GM06990 (cell line): Measurements from ENCODE around the gene ACD.

Source experiments
- DNase-seq: peaks from one replicate; pipeline ENCODE4 v3.0.0-alpha.2; 2011; ENCODE audit not compliant: insufficient read length; ENCODE audit errors: extremely low read depth
- H3K27me3 ChIP-seq: replicated peaks from 2 replicates; pipeline ENCODE4 v1.6.0; 2011; ENCODE audit warnings: low read length; ENCODE audit not compliant: control insufficient read depth, insufficient read depth
- H3K36me3 ChIP-seq: 2 replicates; pipeline ENCODE4 v1.5.1; 2011; ENCODE audit warnings: low read length; ENCODE audit not compliant: control insufficient read depth, insufficient read depth
- H3K4me3 ChIP-seq: replicated peaks from 2 replicates; pipeline ENCODE4 v1.5.1; 2011; ENCODE audit warnings: low read depth, mild to moderate bottlenecking, control low read depth, low read length
- TF ChIP-seq, protein P1 (sequence below): IDR thresholded peaks from 2 replicates; pipeline ENCODE4 v1.5.1; 2011; ENCODE audit warnings: low read length, control low read depth, mild to moderate bottlenecking, inconsistent platforms; ENCODE audit not compliant: insufficient read depth, poor library complexity, severe bottlenecking

The ACD gene

DNA sequence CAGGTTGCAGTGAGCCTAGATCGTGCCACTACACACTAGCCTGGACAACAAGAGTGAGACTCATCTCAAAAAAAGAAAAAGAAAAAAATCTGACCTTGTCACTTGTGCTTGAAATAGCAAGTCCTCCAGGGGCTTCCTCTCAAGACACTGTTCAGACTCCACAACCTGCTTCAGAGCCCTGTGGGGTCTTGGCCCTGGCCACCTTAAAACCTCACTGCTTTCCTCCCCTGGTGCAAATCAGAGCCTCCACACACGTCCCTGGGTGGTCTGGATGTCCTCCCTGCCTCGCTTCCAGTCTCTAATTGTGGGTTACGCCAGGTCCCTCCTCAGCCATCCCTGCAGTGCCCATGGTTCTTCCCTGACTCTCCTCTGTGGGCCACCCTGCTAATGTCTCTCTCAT is 4.7 kb downstream of the ACD start:
- Histone ChIP-seq H3K27me3 (no peaks in the 10 kb centered on the region), H3K4me3 (no peak overlapping the region), H3K36me3 (peaks cover 40% of the 10 kb centered on the region)
- no peak for DNase-seq
- TF ChIP-seq, protein P1, sequence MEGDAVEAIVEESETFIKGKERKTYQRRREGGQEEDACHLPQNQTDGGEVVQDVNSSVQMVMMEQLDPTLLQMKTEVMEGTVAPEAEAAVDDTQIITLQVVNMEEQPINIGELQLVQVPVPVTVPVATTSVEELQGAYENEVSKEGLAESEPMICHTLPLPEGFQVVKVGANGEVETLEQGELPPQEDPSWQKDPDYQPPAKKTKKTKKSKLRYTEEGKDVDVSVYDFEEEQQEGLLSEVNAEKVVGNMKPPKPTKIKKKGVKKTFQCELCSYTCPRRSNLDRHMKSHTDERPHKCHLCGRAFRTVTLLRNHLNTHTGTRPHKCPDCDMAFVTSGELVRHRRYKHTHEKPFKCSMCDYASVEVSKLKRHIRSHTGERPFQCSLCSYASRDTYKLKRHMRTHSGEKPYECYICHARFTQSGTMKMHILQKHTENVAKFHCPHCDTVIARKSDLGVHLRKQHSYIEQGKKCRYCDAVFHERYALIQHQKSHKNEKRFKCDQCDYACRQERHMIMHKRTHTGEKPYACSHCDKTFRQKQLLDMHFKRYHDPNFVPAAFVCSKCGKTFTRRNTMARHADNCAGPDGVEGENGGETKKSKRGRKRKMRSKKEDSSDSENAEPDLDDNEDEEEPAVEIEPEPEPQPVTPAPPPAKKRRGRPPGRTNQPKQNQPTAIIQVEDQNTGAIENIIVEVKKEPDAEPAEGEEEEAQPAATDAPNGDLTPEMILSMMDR: no peak

DNA sequence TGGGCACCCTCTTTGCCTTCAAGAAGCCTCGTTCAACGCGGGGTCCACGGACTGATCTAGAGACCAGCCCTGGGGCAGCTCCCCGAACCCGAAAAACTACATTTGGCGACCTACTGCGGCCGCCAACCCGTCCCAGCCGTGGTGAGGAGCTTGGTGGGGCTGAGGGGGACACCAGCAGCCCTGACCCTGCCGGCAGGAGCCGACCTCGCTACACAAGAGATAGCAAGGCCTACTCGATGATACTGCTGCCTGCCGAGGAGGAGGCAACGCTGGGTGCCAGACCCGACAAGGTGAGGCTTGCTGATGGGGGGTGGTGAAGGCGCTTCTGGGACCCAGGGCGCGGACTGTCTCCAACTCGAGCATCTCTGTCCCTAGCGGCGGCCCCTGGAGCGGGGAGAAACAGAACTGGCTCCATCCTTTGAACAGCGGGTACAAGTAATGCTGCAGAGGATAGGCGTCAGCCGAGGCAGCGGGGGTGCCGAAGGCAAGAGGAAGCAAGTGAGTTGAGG is 5.6 kb downstream of the ACD start:
- Histone ChIP-seq H3K27me3 (no peaks in the 10 kb centered on the region), H3K36me3 (peaks cover 47% of the 10 kb centered on the region), H3K4me3 (no peak overlapping the region)
- TF ChIP-seq, protein P1: no peak
- DNase-seq: no peak

DNA sequence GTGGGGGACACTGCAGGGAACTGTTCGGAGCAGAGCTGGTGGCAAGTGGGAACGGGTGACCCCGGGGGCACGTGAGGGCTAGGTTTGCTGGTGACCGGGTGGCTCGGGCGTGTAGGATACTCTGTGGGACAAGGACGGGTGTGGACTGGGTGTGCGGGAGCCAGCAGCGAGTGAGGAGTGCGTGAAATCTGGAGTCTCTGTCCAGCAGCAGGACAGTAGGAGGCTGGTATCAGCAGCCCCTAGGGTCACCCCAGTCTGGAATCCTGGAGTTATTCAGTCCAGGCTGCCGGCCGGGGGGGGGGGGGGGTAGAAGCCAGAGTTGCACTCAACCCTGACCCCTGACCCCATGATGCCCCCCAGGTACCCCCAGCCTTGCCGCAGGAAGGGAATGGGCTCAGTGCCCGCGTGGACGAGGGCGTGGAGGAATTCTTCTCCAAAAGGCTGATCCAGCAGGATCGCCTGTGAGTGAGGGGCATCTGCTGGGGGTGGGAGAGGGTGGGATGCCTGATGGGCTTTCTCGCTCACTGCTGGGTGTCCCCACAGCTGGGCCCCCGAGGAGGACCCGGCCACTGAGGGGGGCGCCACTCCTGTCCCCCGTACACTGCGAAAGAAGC is 6.2 kb downstream of the ACD start:
- peaks cover 51% of the 10 kb centered on the region for H3K36me3 ChIP-seq
- TF ChIP-seq, protein P1: no peak
- H3K4me3 ChIP-seq: no peak overlapping the region
- no peaks in the 10 kb centered on the region for H3K27me3 ChIP-seq
- no peak for DNase-seq

DNA sequence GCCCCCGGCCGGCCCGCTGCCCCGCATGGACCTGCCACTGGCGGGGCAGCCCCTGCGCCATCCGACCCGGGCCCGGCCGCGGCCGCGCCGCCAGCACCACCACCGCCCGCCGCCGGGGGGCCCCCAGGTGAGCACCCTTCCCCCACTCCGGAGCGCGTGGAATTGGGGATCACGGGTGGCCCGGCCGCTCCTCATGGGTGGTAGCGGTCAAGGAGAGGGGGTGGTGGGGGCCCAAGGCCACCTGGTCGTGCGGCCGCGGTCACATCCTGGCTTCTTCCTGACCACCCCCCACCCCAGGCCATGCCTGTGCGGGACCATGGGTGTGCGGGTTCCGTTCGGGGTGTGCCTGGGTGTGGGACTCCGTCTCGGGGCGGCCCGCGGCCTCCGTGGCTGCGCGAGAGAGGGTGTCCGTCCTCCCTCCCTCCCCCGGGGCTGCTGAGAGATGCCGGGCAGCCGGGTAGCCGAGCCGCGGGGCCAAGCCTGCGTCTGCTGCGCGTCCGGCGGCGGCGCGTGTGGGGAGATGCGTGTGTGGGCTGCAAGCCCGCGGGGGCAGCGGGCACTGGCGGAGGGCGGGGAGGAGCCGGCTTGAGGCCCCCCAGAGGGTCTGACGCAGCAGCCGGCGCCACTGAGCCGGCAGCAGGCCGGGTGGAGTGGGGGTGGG is 6.8 kb downstream of the ACD start:
- H3K4me3 ChIP-seq: no peak overlapping the region
- peaks cover 54% of the 10 kb centered on the region for H3K36me3 ChIP-seq

DNA sequence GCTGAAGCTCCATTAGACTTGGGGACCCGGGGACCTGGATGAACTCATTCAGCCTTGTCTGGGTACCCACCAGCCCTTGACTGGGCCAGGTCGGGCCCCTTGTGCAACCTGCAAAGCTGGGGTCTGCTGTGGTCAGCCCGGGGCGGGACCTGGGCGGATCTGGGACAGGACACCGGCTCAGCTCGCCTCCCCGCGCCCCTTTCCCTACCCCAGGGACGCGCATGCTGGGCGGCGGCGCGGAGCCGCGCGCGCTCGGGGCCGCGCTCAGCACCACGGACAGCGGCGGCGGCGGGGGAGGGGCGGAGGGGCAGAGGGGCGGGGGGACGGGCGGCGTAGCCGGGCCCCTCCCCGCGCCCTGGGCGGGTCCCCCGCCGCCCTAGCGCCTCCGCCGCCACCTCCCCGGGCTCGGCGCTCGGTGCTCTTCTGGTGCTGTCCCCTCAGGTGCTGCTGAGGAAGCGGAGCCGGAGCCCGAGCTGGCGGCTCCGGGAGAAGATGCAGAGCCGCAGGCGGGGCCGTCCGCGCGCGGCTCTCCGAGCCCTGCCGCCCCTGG is 7.4 kb downstream of the ACD start:
- Histone ChIP-seq H3K36me3 (peaks cover 52% of the 10 kb centered on the region), H3K4me3 (no peak overlapping the region), H3K27me3 (no peaks in the 10 kb centered on the region)
- TF ChIP-seq, protein P1: no peak
- DNase-seq: no peak

More for the DNA sequence above, 6.8 kb downstream of the ACD start:
- TF ChIP-seq, protein P1: no peak
- no peak for DNase-seq
- H3K27me3 ChIP-seq: no peaks in the 10 kb centered on the region
